HG03439 (cell line): ENCODE results near the gene CAPRIN1.
A peak's percentile ranks its signal among the peaks of the same experiment; 100 is the strongest.
"Not testable (repeated sequence)": the region's sequence is repeated elsewhere in the genome, so short reads cannot be mapped to it uniquely, and the experiment has no call there.

ENCODE experiments used
- ATAC-seq: cut with Tn5 transposase; IDR thresholded peaks from one replicate; pipeline ENCODE4 v1.9.1; 2021; ENCODE audit warnings: mild to moderate bottlenecking, moderate library complexity; ENCODE audit not compliant: unreplicated experiment

Gene CAPRIN1

GRCh38 chr11:34050581-34051348, 766 bp upstream of the CAPRIN1 start:
- ATAC-seq = no peak

DNA sequence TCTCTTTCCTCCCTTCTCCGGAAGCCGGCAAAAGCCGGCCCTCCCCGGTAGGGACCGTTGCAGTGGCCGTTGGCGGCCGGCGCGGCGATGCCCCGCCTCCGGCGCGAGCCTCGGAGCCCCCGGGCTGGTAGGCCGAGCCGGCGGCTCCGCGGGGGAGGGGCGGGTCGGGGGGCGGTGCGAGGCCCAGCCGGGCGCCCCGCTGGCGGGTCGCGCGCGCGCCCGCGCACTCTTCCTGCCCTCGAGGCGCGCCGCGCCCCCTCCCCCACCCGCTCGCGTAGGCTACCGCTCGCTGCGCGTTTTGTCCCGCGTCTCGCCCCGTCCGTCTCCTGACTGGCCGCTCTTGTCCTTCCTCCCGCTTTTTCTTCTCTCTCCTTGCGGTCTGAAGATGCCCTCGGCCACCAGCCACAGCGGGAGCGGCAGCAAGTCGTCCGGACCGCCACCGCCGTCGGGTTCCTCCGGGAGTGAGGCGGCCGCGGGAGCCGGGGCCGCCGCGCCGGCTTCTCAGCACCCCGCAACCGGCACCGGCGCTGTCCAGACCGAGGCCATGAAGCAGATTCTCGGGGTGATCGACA, 591 bp downstream of the CAPRIN1 start:
- peak; percentile 60 for ATAC-seq

DNA sequence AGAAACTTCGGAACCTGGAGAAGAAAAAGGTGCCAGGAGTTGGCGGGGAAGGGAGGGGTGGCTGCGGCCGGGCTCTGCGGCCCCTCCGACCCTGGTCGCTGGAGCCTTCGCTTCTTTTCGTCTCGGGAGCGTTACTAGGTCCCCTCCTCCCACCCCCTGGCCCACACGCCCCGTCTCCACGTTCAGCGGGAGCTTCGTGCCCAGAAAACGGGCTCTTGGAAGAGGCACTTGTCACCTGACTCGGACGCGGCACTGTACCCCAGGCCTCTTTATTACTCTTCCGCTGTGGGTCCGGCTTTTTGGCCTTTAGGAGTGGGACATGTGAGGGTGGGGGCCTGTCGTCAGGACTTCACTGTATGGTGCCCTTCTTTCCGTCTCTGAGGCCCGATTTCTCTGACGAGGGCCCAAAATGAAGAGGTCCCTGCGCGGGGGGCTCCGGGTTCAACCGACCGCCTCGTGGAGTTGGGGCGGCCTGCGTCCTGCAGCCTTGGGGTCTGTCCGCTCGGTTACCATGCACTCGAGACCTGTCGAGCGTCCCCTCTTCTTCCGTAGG, 1.2 kb downstream of the CAPRIN1 start:
- ATAC-seq = peak; percentile 0

DNA sequence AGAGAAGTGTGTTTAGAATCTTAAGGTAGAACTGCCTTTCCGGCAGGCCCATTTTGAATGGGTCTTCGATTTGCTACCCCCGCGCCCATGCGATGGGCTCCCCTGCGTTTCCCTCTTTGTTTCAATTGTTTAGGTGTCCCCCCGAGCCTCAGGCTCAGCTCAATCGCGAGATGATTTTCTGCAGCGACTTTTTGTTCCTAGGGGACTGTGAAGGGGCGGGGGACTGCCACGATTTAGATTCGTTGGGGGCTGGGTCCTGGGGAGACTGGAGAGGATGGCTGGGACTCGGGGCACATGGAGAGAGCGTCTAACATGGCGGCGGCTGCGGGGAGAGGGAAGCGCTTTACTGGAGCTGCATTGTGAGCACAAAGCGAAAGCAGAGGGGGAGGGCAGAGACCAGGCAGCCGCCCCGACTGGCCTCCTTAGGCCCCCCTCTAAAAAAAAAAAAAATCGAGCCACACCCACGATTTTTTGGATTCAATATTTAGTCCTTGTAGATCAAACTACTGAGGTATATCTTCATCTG, 1.7 kb downstream of the CAPRIN1 start:
- ATAC-seq = peak; percentile 37

DNA sequence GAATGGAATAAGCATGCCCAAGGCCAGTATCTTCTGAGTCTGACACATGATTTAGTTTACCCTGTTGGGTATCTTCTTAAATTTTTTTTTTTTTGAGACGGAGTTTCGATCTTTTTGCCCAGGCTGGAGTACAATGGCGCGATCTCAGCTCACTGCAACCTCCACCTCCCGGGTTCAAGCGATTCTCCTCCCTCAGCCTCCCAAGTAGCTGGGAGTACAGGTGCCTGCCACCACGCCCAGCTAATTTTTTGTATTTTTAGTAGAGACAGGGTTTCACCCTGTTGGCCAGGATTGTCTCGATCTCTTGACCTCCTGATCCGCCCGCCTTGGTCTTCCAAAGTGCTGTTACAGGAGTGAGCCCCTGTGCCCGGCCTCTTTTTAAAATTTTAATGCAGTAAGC, 2.8 kb downstream of the CAPRIN1 start:
- not testable (repeated sequence) for ATAC-seq

- ATAC-seq = no peak
Observed at GRCh38 chr11:34055218-34056000, 3.9 kb downstream of the CAPRIN1 start.

GRCh38 chr11:34056672-34057071, 5.1 kb downstream of the CAPRIN1 start:
- no peak for ATAC-seq

DNA sequence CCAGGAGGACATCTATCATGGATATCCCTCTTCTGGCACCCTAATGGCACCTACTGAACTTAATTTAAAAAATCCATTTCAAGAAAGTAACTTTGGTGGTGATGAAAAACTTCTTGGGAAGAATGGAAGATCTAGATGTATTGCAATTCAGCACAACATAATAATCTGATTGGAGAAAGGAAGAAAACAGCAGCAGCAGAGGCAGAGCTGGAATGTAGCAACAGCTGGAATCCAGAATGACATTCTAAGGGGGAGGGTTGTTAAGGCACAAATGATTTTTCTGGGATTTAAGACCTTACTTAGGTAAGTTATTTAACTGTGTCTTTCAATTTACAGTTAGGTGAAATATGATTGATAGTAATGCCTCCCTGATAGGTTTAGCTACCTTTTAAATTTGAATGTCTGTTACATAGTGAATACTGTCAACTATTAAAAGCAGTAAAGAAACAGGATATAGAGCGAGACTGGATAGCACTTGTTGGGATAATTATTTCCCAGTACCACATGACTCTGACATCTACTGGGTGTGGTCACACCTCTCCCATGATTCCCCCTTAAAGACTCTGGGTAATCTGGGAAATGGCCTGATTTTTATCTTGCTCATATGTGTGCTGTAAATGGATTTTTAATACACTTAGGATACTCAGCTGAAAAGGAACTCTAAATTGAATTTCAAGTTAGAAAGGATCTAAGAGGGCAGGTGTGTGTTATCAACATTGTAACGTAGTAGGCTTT, 11.7 kb downstream of the CAPRIN1 start:
- ATAC-seq = no peak

DNA sequence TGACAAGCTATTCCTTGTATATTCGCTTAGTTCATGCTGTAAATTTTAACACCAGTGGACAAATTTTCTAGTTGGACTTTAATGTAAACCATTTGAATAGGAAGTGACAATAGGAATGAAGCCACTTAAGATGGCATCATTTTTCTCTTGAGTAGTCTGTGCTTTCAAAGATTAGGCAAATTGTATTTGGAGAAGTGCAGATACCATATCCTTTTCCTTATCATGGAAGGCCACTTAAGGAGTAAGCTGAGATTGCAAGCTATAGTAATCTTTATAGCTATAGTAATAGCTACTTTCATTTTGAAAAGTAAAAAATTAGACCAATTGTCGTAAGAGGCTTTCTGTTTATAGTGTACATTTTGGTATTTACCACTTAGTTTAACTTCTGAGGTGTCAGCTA, 12.8 kb downstream of the CAPRIN1 start:
- no peak for ATAC-seq

DNA sequence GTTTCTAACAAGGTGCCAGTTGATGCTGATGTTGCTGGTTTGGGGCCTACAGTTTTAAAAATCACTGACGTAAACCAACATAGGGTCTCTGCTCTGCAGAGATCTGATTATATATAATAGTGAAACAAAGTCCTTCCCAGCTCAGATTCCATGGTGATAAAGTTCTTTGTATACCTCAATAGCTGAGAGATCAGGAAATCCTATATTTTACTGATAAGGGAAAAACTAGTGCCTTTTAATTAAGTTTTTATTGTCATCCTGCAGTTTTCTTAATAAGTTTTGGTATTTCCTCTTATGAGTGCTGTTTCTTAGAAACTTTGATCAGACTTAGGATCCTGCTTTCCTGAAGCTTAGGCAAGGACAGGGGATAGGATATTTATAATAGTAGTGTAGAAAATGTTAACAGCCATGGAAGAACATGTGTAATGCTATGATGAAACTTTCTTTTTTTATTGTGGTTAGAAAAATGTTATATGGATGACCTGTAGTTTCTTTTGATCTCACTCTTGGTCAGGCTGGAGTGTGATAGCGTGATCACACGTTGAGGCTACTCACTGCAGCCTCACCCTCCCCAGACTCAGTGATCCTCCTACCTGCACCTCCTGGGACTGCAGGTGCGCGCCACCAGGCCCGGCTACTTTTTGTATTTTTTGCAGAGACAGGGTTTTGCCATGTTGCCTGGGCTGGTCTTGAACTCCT, 14.1 kb downstream of the CAPRIN1 start:
- ATAC-seq = no peak

DNA sequence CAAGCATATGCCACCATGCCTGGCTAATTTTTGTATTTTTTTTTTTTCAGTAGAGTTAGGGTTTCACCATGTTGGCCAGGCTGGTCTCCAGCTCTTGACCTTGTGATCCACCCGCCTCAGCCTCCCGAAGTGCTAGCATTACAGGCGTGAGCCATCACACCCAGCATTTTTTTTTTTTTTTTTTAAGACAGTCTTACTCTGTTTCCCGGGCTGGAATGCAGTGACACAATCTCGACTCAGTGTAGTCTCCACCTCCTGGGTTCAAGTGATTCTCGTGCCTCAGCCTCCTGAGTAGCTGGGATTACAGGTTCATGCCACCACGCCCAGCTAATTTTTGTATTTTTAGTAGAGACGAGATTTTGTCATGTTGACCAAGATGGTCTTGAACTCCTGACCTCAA, 15.2 kb downstream of the CAPRIN1 start:
- ATAC-seq = not testable (repeated sequence)

DNA sequence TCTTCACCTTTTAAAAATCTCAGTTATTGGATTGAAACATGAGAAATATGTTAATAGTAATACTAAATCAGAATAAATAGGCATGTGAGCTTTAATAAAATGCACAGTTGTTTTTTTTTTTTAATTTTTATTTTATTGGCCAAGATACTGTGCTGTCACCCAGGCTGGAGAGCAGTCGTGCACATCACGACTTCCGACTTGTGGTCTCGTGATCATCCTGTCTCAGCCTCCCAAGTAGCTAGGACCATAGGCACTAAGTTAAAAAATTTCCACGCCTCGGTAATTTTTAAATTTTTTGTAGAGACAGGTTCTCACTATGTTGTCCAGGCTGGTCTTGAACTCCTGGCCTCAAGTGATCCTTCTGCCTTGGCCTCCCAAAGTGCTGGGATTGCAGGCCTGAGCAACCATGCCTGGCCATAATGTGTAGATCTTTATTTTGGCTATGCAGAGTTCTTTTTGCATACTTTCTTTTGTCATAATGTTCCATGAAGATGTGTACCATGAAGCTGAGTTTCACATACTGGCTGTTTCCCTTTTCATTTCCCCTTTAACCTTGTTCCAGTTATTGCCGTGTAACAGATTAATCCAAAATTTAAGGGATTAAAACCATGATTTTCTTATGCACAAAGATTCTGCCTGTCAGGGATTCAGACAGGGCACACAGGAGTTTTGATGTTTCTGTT, 16.0 kb downstream of the CAPRIN1 start:
- no peak for ATAC-seq

DNA sequence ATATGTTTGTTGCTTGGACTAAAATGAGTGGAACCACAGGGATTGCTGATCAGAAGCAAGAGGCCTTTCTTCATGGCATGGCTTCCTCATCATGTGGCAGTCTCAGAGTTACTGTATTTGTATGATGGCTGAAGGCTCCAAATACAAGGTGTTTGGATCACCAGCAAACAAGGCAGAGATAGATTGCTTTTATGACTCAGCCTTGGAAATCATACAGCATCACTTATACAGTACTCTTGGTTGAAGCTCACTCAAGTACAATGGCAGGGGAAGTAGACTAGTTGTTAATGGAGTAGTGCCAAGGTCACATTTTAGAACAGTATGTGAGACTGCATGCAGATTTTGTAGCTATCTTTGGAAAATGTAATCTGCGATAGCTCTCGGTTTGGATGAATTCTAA, 16.6 kb downstream of the CAPRIN1 start:
- no peak for ATAC-seq

DNA sequence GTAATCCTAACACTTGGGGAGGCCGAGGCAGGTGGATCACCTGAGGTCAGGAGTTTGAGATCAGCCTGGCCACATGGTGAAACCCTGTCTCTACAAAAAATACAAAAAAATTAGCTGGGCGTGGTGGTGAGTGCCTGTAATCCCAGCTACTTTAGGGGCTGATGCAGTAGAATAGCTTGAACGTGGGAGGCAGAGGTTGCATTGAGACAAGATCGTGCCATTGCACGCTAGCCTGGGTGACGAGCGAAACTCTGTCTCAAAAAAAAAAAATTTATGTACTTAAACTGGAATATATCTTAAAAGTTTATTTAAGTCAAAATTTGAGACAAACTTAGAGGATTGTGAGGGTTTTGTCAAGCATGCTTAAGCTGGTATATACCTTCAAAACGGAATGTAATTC, 19.8 kb downstream of the CAPRIN1 start:
- ATAC-seq = not testable (repeated sequence)

- no peak for ATAC-seq
Observed at GRCh38 chr11:34072041-34072440, 20.5 kb downstream of the CAPRIN1 start.

- ATAC-seq = no peak
Observed at GRCh38 chr11:34072832-34073231, 21.3 kb downstream of the CAPRIN1 start.

- ATAC-seq = no peak
Observed at GRCh38 chr11:34074391-34074790, 22.9 kb downstream of the CAPRIN1 start.

GRCh38 chr11:34075178-34075820, 23.8 kb downstream of the CAPRIN1 start:
- no peak for ATAC-seq

- ATAC-seq = no peak
Observed at GRCh38 chr11:34080609-34081008, 29.1 kb downstream of the CAPRIN1 start.
